Stomach (tissue), 9 donors: ENCODE results near the gene SESN1. TPM values are rescaled to one million over a fixed set of nuclear protein-coding genes. Genes with fewer than 3 reads are reported as not detected.

Source experiments
- DNase-seq, 2 donors: peaks; one replicate each; pipeline versions ENCODE4 v3.0.0 to v3.0.0-alpha.2; 2013 to 2019
- H3K27ac ChIP-seq, 5 donors: fragments of 200-600 bp in 4 of 5; sonication (generic) in 4 of 5; one replicate each; pipeline ENCODE4 v1.5.1; 2013 to 2019; ENCODE audit warnings: mild to moderate bottlenecking in 1 of 5, moderate library complexity in 1 of 5
- H3K27me3 ChIP-seq, 3 donors: fragments of 200-600 bp; sonication (generic); one replicate each; pipeline ENCODE4 v1.5.1; 2017 to 2019; ENCODE audit warnings: mixed run types in 1 of 3
- H3K36me3 ChIP-seq, 4 donors: fragments of 200-600 bp; sonication (generic); 1 replicate in 3 of 4; 2 replicates in 1 of 4; pipeline ENCODE4 v1.5.1; 2016 to 2019
- H3K4me1 ChIP-seq, 4 donors: fragments of 200-600 bp; sonication (generic); one replicate each; pipeline ENCODE4 v1.5.1; 2016 to 2019
- H3K4me3 ChIP-seq, 4 donors: fragments of 200-600 bp; sonication (generic) in 3 of 4; one replicate each; pipeline ENCODE4 v1.5.1; 2016 to 2019; ENCODE audit warnings: mild to moderate bottlenecking in 1 of 4
- H3K9me3 ChIP-seq, 4 donors: fragments of 200-600 bp; sonication (generic); one replicate each; pipeline ENCODE4 v1.5.1; 2016 to 2019
- CTCF ChIP-seq, 7 experiments: fragments of 450-650 bp in 4 of 7; fragments of 200-600 bp in 3 of 7; sonication (generic) in 3 of 7; IDR thresholded peaks; one replicate each; pipeline ENCODE4 v1.5.1; 2016 to 2019; ENCODE audit warnings: antibody characterized with exemption in 7 of 7, control low read depth in 2 of 7, mild to moderate bottlenecking in 1 of 7
- EP300 ChIP-seq: sonication (generic); formaldehyde crosslinking; IDR thresholded peaks from one replicate; pipeline ENCODE4 v1.6.1; 2017; ENCODE audit warnings: antibody characterized with exemption
- POLR2A ChIP-seq, 4 donors: fragments of 450-650 bp; IDR thresholded peaks; one replicate each; pipeline ENCODE4 v1.6.1; 2016; ENCODE audit warnings: antibody characterized with exemption in 4 of 4, control low read depth in 2 of 4, mild to moderate bottlenecking in 1 of 4, moderate library complexity in 1 of 4
- POLR2AphosphoS5 ChIP-seq, 3 donors: sonication (generic); formaldehyde crosslinking; IDR thresholded peaks; one replicate each; pipeline ENCODE4 v1.6.1; 2016; ENCODE audit warnings: antibody characterized with exemption in 3 of 3
- WGBS, 5 donors: extraction: QIAGEN DNeasy Blood & Tissue Kit in 3 of 5; methylation state at CpG; one replicate each; pipeline versions ENCODE4 v1.1.5 to v1.1.7; 2013 to 2018; 5-methylcytosine and 5-hydroxymethylcytosine counted together
- intact Hi-C: fragments of 100-400 bp; cut with DNase I; formaldehyde crosslinking; loops from one replicate; pipeline ENCODE4 v1.15.1; 2023; ENCODE audit warnings: low total_unique reads
- polyA plus RNA-seq, 3 donors: library from polyadenylated mRNA; stranded (reverse); fragments of 200-250 nt; gene quantifications; one replicate each; pipeline ENCODE4 v1.2.3, GENCODE V29; 2013
- total RNA-seq, 5 donors: library from RNA; depleted of rRNA; stranded (reverse); fragments of >200 nt; gene quantifications; one replicate each; pipeline versions ENCODE4 v1.1.0 to v1.2.3, GENCODE V29; 2014 to 2016
- donor health status: healthy with polysubstance abuse.
- donor health status: Bipolar disorder and iron deficiency.
- donor health status: healthy.

SESN1 gene
- total and polyA plus RNA-seq, 8 donors: 11.0 to 201 (median 33.3) TPM

GRCh38 chr6:108947114-108947854, 147.4 kb downstream of the SESN1 start:
- Histone ChIP-seq H3K9me3 (no peaks in the 10 kb centered on the region), H3K27ac (peak overlapping the region; percentile 9 to 90 (median 84)), H3K36me3 (no peaks in the 10 kb centered on the region), H3K4me3 (no peak overlapping the region), H3K27me3 (no peaks in the 10 kb centered on the region), H3K4me1 (peaks cover 46 to 79% (median 70%) of the 10 kb centered on the region in 4 donors)
- intact Hi-C loops: no loop called here
- 28 to 42% (median 38%) methylated on average over 5 of the region's 5 CpGs for WGBS, 5 donors
- TF ChIP-seq POLR2A (IDR thresholded peaks at IDR 0.05) (no peak), CTCF (IDR thresholded peaks at IDR 0.05) (no peak), POLR2AphosphoS5 (IDR thresholded peaks at IDR 0.05) (peak; percentile 32 to 68 (median 50))
- peak in 1 of 2 donors; percentile 87 for DNase-seq

- DNase-seq: peak in 1 of 2 donors; percentile 69
- TF ChIP-seq POLR2A (IDR thresholded peaks at IDR 0.05) (no peak), POLR2AphosphoS5 (IDR thresholded peaks at IDR 0.05) (peak in 1 of 3 donors; percentile 35)
- Histone ChIP-seq H3K36me3 (no peaks in the 10 kb centered on the region), H3K4me3 (no peak overlapping the region), H3K27ac (peak overlapping the region; percentile 9 to 90 (median 84)), H3K9me3 (no peaks in the 10 kb centered on the region), H3K4me1 (peaks cover 46 to 80% (median 71%) of the 10 kb centered on the region in 4 donors), H3K27me3 (no peaks in the 10 kb centered on the region)
- intact Hi-C loops: no loop called here
- WGBS, 5 donors: 31 to 49% (median 34%) methylated on average over 3 of the region's 3 CpGs
Measured at GRCh38 chr6:108946695-108947094, 148.0 kb downstream of the SESN1 start.

GRCh38 chr6:108945681-108946159, 148.9 kb downstream of the SESN1 start:
- DNase-seq: peak; percentile 65 to 77
- peak overlapping the region in 2 of 4 donors; percentile 2 to 9 for H3K4me3 ChIP-seq
- H3K27me3 ChIP-seq: no peaks in the 10 kb centered on the region
- H3K27ac ChIP-seq: peak overlapping the region; percentile 52 to 90 (median 84)
- H3K36me3 ChIP-seq: no peaks in the 10 kb centered on the region
- H3K4me1 ChIP-seq: peaks cover 41 to 78% (median 66%) of the 10 kb centered on the region in 4 donors
- H3K9me3 ChIP-seq: no peaks in the 10 kb centered on the region
- 18 to 30% (median 26%) methylated on average over 10 of the region's 10 CpGs for WGBS, 5 donors
- TF ChIP-seq EP300 (no peak), CTCF (IDR thresholded peaks at IDR 0.05) (no peak), POLR2AphosphoS5 (IDR thresholded peaks at IDR 0.05) (peak in 2 of 3 donors; percentile 9 to 57), POLR2A (IDR thresholded peaks at IDR 0.05) (no peak)
- intact Hi-C loops: no loop called here

- no peaks in the 10 kb centered on the region for H3K9me3 ChIP-seq
- H3K4me3 ChIP-seq: peak overlapping the region in 2 of 4 donors; percentile 2 to 9
- TF ChIP-seq EP300 (peak; percentile 64), CTCF (IDR thresholded peaks at IDR 0.05) (no peak), POLR2A (IDR thresholded peaks at IDR 0.05) (no peak), POLR2AphosphoS5 (IDR thresholded peaks at IDR 0.05) (peak; percentile 58 to 66 (median 61))
- no peaks in the 10 kb centered on the region for H3K27me3 ChIP-seq
- peak overlapping the region; percentile 52 to 90 (median 84) for H3K27ac ChIP-seq
- intact Hi-C loops: no loop called here
- 35 to 50% (median 48%) methylated on average over 12 of the region's 12 CpGs for WGBS, 5 donors
- peaks cover 40 to 78% (median 66%) of the 10 kb centered on the region in 4 donors for H3K4me1 ChIP-seq
- no peaks in the 10 kb centered on the region for H3K36me3 ChIP-seq
- peak in 1 of 2 donors; percentile 88 for DNase-seq
Measured at GRCh38 chr6:108944707-108945680, 149.7 kb downstream of the SESN1 start.
